Measurements from ENCODE around the gene MAPK4.

The MAPK4 gene

GRCh38 chr18:50622320-50622719, 62.4 kb downstream of the MAPK4 start:
- no peak overlapping the region for H3K4me3 ChIP-seq (ENCODE audit: low read depth, low read length)
- TF ChIP-seq CTCF (IDR thresholded peaks at IDR 0.05; ENCODE audit: low read depth, low read length, missing control alignments), result no peak
- in situ Hi-C loops (cut with HindIII; ENCODE audit: low sequenced_read_pairs), result no loop called here
- no peak for DNase-seq (ENCODE audit: low read depth)

DNA sequence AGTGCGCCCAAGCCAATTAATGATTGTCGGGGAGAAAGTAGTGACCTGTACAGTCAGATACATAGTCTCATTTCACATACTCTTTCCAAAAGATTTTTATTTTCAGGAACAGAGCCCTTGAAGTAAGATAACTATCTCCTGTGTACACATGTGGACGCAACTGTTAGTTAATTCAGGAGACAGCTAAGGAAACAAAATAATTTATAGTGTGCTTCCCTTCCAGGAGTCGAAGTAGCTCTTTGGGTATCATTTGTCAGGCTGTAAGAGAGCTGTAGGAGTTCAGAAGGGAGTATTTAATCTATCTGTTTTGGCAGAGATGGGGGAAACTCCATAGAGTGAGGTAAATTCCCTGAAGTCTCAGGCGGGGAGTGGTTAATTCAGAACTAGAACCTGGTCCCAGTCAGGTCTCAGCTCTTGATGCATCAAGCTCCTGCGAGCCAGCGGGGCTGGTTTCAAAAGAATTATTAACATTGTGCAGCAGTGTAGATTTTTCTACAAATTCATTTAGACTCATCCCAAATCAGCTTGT, 63.0 kb downstream of the MAPK4 start:
- no peak overlapping the region for H3K4me3 ChIP-seq (ENCODE audit: low read depth, low read length)
- in situ Hi-C loops (cut with HindIII; ENCODE audit: low sequenced_read_pairs), result no loop called here
- TF ChIP-seq CTCF (IDR thresholded peaks at IDR 0.05; ENCODE audit: low read depth, low read length, missing control alignments), result no peak
- DNase-seq (ENCODE audit: low read depth), result no peak

DNA sequence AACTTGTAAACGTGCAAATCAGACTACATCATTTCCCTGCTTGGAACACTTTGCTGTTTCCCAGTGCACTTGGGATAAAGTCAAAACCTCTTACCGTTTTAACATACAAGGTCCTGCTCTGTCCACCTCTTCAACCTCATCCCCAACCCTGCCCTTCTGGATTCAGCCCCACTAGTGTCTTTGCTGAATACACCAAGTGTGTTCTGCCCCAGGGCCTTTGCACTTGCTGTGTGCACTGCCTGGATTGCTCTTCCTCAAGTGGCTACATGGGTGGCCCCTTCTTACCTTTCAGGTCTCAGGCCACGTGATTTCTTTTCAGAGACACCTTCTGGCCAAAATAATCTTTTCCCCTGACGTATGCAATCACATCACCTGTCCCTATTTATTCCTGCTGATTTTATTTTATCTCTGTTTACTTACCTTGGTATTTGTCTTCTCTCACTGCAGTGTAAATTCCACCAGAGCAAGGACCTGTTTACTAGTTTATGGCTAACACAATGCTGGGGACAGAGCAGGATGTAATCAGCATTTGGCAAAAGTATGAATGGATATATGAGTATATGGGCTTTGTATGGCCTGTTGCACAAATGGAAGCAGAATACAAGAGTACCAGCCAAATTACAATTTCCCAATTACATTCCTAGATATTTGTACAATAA, 63.9 kb downstream of the MAPK4 start:
- DNase-seq (ENCODE audit: low read depth), result no peak
- TF ChIP-seq CTCF (IDR thresholded peaks at IDR 0.05; ENCODE audit: low read depth, low read length, missing control alignments), result no peak
- H3K4me3 ChIP-seq (ENCODE audit: low read depth, low read length), result no peak overlapping the region
- in situ Hi-C loops (cut with HindIII; ENCODE audit: low sequenced_read_pairs), result no loop called here

- H3K4me3 ChIP-seq (ENCODE audit: low read depth, low read length), result no peak overlapping the region
- in situ Hi-C loops (cut with HindIII; ENCODE audit: low sequenced_read_pairs), result loop anchor here (5.0 kb wide), 1 partner anchor 43 kb away; no protein-coding TSS in a partner anchor
- no peak for TF ChIP-seq CTCF (IDR thresholded peaks at IDR 0.05; ENCODE audit: low read depth, low read length, missing control alignments)
- no peak for DNase-seq (ENCODE audit: low read depth)
Measured at GRCh38 chr18:50624981-50625380, 65.1 kb downstream of the MAPK4 start.

DNA sequence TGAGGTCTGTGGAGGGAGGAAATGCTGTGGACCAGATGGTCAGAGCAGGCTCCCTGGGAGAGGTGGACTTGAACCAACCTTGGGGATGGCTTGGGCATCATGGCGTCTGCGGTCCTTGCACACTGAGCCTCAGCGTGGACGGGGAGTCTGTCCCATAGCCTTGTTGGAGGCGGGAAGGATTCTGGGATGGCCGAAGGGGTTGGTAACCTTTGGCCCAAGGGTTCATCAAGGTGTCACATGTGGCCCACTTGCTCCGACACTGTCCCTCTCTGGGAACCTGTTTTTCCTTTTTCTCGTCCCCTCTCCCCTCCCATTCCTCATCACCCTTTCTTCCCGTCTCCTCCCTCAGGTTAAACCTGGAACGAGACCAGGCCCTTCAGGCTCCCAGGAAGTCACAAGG, 66.4 kb downstream of the MAPK4 start:
- in situ Hi-C loops (cut with HindIII; ENCODE audit: low sequenced_read_pairs), result loop anchor here (5.0 kb wide), 1 partner anchor 44 kb away; no protein-coding TSS in a partner anchor
- no peak overlapping the region for H3K4me3 ChIP-seq (ENCODE audit: low read depth, low read length)
- DNase-seq (ENCODE audit: low read depth), result no peak
- TF ChIP-seq CTCF (IDR thresholded peaks at IDR 0.05; ENCODE audit: low read depth, low read length, missing control alignments), result no peak

GRCh38 chr18:50627594-50628532, 68.0 kb downstream of the MAPK4 start:
- DNase-seq (ENCODE audit: low read depth), result no peak
- H3K4me3 ChIP-seq (ENCODE audit: low read depth, low read length), result no peak overlapping the region
- in situ Hi-C loops (cut with HindIII; ENCODE audit: low sequenced_read_pairs), result loop anchor here (5.0 kb wide), 1 partner anchor 46 kb away; no protein-coding TSS in a partner anchor
- no peak for TF ChIP-seq CTCF (IDR thresholded peaks at IDR 0.05; ENCODE audit: low read depth, low read length, missing control alignments)
